K562 (cell line): Measurements from ENCODE around the gene GNA14. TPM values are rescaled to one million over a fixed set of nuclear protein-coding genes. Genes with fewer than 3 reads are reported as not detected.

Source experiments
- ATAC-seq: fragments of 200-7000 bp; cut with Tn5 transposase; 3 replicates; pipeline ENCODE4 v1.9.1; 2020; ENCODE audit warnings: moderate library complexity
- BruUV-seq: library from RNA; stranded (reverse); fragments of 400-500 nt; replicated peaks from 2 replicates; lab custom pipeline; 2021; lab: Mats Ljungman, UMichigan
- CTCF ChIA-PET: fragments of 300-600 bp; formaldehyde crosslinking; extraction: SDS; loops from one replicate; lab custom pipeline; 2021; ENCODE audit warnings: low intra/inter-chr PET ratio; lab: Yijun Ruan, JAX
- POLR2A ChIA-PET: fragments of 300-600, 350-650 bp; sonication (Branson Sonifier 250); formaldehyde crosslinking; extraction: SDS; loops from one replicate; lab custom pipeline; 2021; ENCODE audit warnings: antibody characterized with exemption, inconsistent platforms; lab: Yijun Ruan, JAX
- DNase-seq, 4 experiments: peaks; one replicate each; pipeline versions ENCODE4 v3.0.0 to v3.0.0-alpha.2; 2011 to 2018; ENCODE audit warnings: low spot score in 3 of 4, mixed read lengths in 3 of 4; ENCODE audit errors: extremely low read depth in 1 of 4
- FAIRE-seq: peaks from 2 replicates; lab custom pipeline; 2011; peaks lifted over from hg19 to GRCh38; lab: Jason Lieb, UNC
- H2AFZ ChIP-seq: 2 replicates; pipeline ENCODE4 v1.6.0; 2011; ENCODE audit warnings: low read depth, low read length, control low read depth, inconsistent platforms
- H3K27ac ChIP-seq: fragments of 200-600 bp; 3 replicates; pipeline ENCODE4 v1.8.0; 2011; ENCODE audit warnings: low read depth, mild to moderate bottlenecking, control low read depth, inconsistent platforms, low read length, moderate library complexity, mixed read lengths; ENCODE audit errors: extremely low read depth
- H3K27me3 ChIP-seq, 2 experiments: fragments of 300-600 bp in 1 of 2; 2 replicates in 1 of 2; 3 replicates in 1 of 2; pipeline versions ENCODE4 v1.6.0 to v1.8.0; 2011; ENCODE audit warnings: inconsistent platforms in 2 of 2, low read length in 2 of 2, mild to moderate bottlenecking in 1 of 2, mixed read lengths in 1 of 2, moderate library complexity in 1 of 2; ENCODE audit not compliant: control insufficient read depth in 2 of 2, insufficient read depth in 2 of 2
- H3K36me3 ChIP-seq: fragments of 300-600 bp; 3 replicates; pipeline ENCODE4 v1.8.0; 2011; ENCODE audit warnings: mild to moderate bottlenecking, low read length, inconsistent platforms; ENCODE audit not compliant: control insufficient read depth, insufficient read depth
- H3K4me1 ChIP-seq, 2 experiments: fragments of 200-600 bp in 1 of 2; replicated peaks in 1 of 2; 2 replicates in 1 of 2; 3 replicates in 1 of 2; pipeline versions ENCODE4 v1.5.1 to v1.8.0; 2011; ENCODE audit warnings: inconsistent platforms in 2 of 2, low read length in 2 of 2, mild to moderate bottlenecking in 1 of 2, mixed read lengths in 1 of 2, moderate library complexity in 1 of 2; ENCODE audit not compliant: control insufficient read depth in 2 of 2, insufficient read depth in 2 of 2
- H3K4me2 ChIP-seq: 2 replicates; pipeline ENCODE4 v1.6.1; 2011; ENCODE audit warnings: low read length, control low read depth, inconsistent platforms, mixed read lengths; ENCODE audit not compliant: insufficient read depth
- H3K4me3 ChIP-seq: fragments of 200-600 bp; sonication (generic), shearing (Covaris generic); 2 replicates; pipeline ENCODE4 v1.5.1; 2016; ENCODE audit warnings: control low read depth, inconsistent platforms
- H3K79me2 ChIP-seq: fragments of 200-600 bp; 3 replicates; pipeline ENCODE4 v1.8.0; 2011; ENCODE audit warnings: low read length, inconsistent platforms; ENCODE audit not compliant: control insufficient read depth, insufficient read depth
- H3K9ac ChIP-seq, 2 experiments: 2 replicates each; pipeline versions ENCODE4 v1.6.0 to v1.6.1; 2011; ENCODE audit warnings: low read depth in 2 of 2, low read length in 2 of 2, control low read depth in 1 of 2, inconsistent platforms in 1 of 2, mild to moderate bottlenecking in 1 of 2, mixed read lengths in 1 of 2; ENCODE audit not compliant: insufficient read depth in 1 of 2
- H3K9me1 ChIP-seq: one replicate; pipeline ENCODE4 v1.6.0; 2011; ENCODE audit warnings: inconsistent platforms, mild to moderate bottlenecking, low read length, moderate library complexity; ENCODE audit not compliant: control insufficient read depth, insufficient read depth
- H3K9me3 ChIP-seq: replicated peaks from 2 replicates; pipeline ENCODE4 v1.5.1; 2011; ENCODE audit warnings: low read depth, low read length, inconsistent platforms; ENCODE audit not compliant: control insufficient read depth, insufficient read depth
- H4K20me1 ChIP-seq: replicated peaks from 2 replicates; pipeline ENCODE4 v1.6.1; 2011; ENCODE audit warnings: low read length, inconsistent platforms, mixed read lengths; ENCODE audit not compliant: control insufficient read depth, insufficient read depth
- CREB3 ChIP-seq: fragments of 450-650 bp; conservative IDR thresholded peaks from 2 replicates; pipeline ENCODE4 v1.6.1; 2016; ENCODE audit warnings: missing genetic modification characterization, low read depth, mild to moderate bottlenecking, missing compliant biosample characterization, moderate library complexity
- ID3 ChIP-seq, 2 experiments: fragments of 250-450 bp in 1 of 2; fragments of 450-650 bp in 1 of 2; sonication (Bioruptor Pico) in 1 of 2; IDR thresholded peaks; 2 replicates each; pipeline versions ENCODE4 v1.6.1 to v1.8.0; 2016 to 2021; ENCODE audit warnings: mild to moderate bottlenecking in 2 of 2, moderate library complexity in 2 of 2, missing compliant biosample characterization in 1 of 2, missing genetic modification characterization in 1 of 2
- KLF10 ChIP-seq: fragments of 250-450 bp; sonication (Bioruptor Pico); IDR thresholded peaks from 2 replicates; pipeline ENCODE4 v1.6.1; 2021; ENCODE audit warnings: matching md5 sums
- KLF6 ChIP-seq: fragments of 250-450 bp; sonication (Bioruptor Pico); IDR thresholded peaks from 2 replicates; pipeline ENCODE4 v1.4.0; 2020; ENCODE audit warnings: mild to moderate bottlenecking, moderate library complexity, borderline replicate concordance
- NCOR1 ChIP-seq: fragments of 450-650 bp; IDR thresholded peaks from 2 replicates; pipeline ENCODE4 v1.6.1; 2016; ENCODE audit warnings: mild to moderate bottlenecking, moderate library complexity
- NR1H2 ChIP-seq: sonication (generic); formaldehyde crosslinking; IDR thresholded peaks from 2 replicates; pipeline ENCODE4 v1.4.0; 2020; ENCODE audit warnings: mild to moderate bottlenecking, missing genetic modification reagents
- RBM17 ChIP-seq: fragments of 200-400 bp; formaldehyde crosslinking; IDR thresholded peaks from 2 replicates; pipeline ENCODE4 v1.6.1; 2017; ENCODE audit warnings: low read depth, mild to moderate bottlenecking, low read length, borderline replicate concordance
- SNAPC5 ChIP-seq: fragments of 250-450 bp; sonication (Bioruptor Pico); IDR thresholded peaks from 2 replicates; pipeline ENCODE4 v1.8.0; 2021; ENCODE audit warnings: moderate library complexity, mild to moderate bottlenecking, inconsistent platforms
- SRSF3 ChIP-seq: fragments of 200-400 bp; formaldehyde crosslinking; IDR thresholded peaks from 2 replicates; pipeline ENCODE4 v1.6.1; 2016; ENCODE audit warnings: mild to moderate bottlenecking, low read length, moderate library complexity; ENCODE audit not compliant: insufficient read depth
- YY1 ChIP-seq, 3 experiments: IDR thresholded peaks; 2 replicates each; pipeline ENCODE4 v1.6.1; 2011; ENCODE audit warnings: low read length in 2 of 3, mild to moderate bottlenecking in 2 of 3, moderate library complexity in 2 of 3, borderline replicate concordance in 1 of 3, control low read depth in 1 of 3, low read depth in 1 of 3; ENCODE audit not compliant: insufficient read depth in 3 of 3, insufficient replicate concordance in 2 of 3, control insufficient read depth in 1 of 3, insufficient read length in 1 of 3; ENCODE audit errors: extremely low read depth in 1 of 3
- ZMIZ1 ChIP-seq, 2 experiments: fragments of 150-350 bp in 1 of 2; IDR thresholded peaks; 2 replicates each; pipeline ENCODE4 v1.6.1; 2012 to 2016; ENCODE audit warnings: low read depth in 2 of 2, low read length in 2 of 2, mild to moderate bottlenecking in 1 of 2, moderate library complexity in 1 of 2
- ZNF717 ChIP-seq: fragments of 250-450 bp; sonication (Bioruptor Pico); IDR thresholded peaks from 2 replicates; pipeline ENCODE4 v1.5.0; 2021
- ZNF79 ChIP-seq: fragments of 250-450 bp; sonication (Bioruptor Pico); IDR thresholded peaks from 2 replicates; pipeline ENCODE4 v1.4.0; 2020; ENCODE audit warnings: low read depth, mild to moderate bottlenecking, moderate library complexity
- WGBS: fragments of 100-300 bp; shearing (Covaris generic); methylation state at CpG from one replicate; pipeline ENCODE4 v1.1.6; 2016; ENCODE audit warnings: low coverage, mixed read lengths; ENCODE audit not compliant: insufficient coverage; ENCODE audit errors: missing lambda C conversion rate; 5-methylcytosine and 5-hydroxymethylcytosine counted together
- in situ Hi-C: fragments of 300-500 bp; cut with MboI; formaldehyde crosslinking; loops from 4 replicates; pipeline ENCODE4 v1.15.0; 2018; ENCODE audit warnings: inconsistent platforms, mixed read lengths
- intact Hi-C: fragments of 100-400 bp; cut with micrococcal nuclease; formaldehyde crosslinking; loops from 2 replicates; pipeline ENCODE4 v1.14.2; 2022
- polyA plus RNA-seq, 8 experiments: library from polyadenylated mRNA; depleted of rRNA in 4 of 8; stranded (reverse) in 5 of 8; unstranded in 3 of 8; fragments of >200 nt; fragmentation: Nextera tagmentation in 2 of 8; fragmentation: Illumina TruSeq in 1 of 8; extraction: Ambion mirVana in 2 of 8; extraction: Trizol in 1 of 8; gene quantifications; 2 replicates each; pipeline versions ENCODE4 v1.2.1 to v1.2.3, GENCODE V29; 2011 to 2014; ENCODE audit warnings: inconsistent platforms in 1 of 8, missing spikeins in 1 of 8
- total RNA-seq, 7 experiments: library from RNA; depleted of rRNA in 6 of 7; stranded (reverse); fragments of >200 nt in 6 of 7; fragmentation: Illumina TruSeq in 2 of 7; extraction: Trizol in 2 of 7; gene quantifications; 2 replicates each; pipeline versions ENCODE4 v1.2.1 to v1.2.3, GENCODE V29; 2011 to 2021; ENCODE audit warnings: low replicate concordance in 1 of 7

Gene GNA14
- total and polyA plus RNA-seq, 9 of the 15 experiments (the other 6 are each of a cell fraction or from before 2014, with no cell fraction given), result 0.03 to 0.11 (median 0.03) TPM; not detected in 6

- TF ChIP-seq ZMIZ1 (IDR thresholded peaks at IDR 0.05; ENCODE audit: low read depth in 2 of 2, low read length in 2 of 2), result no peak
These were observed 86.6 kb downstream of the GNA14 start (continued) for GRCh38 chr9:77561331-77562018.

GRCh38 chr9:77556396-77556795 is 91.7 kb downstream of the GNA14 start:
- CTCF ChIA-PET, result no interaction called here
- DNase-seq, result no peak
- no peak for TF ChIP-seq SNAPC5 (CRISPR knock-in tag)
- TF ChIP-seq ZNF717 (CRISPR knock-in tag), result no peak
- TF ChIP-seq ID3 (CRISPR knock-in tag; IDR thresholded peaks at IDR 0.05), result no peak
- no peak for TF ChIP-seq ID3 (tag; IDR thresholded peaks at IDR 0.05)
- TF ChIP-seq KLF6 (CRISPR knock-in tag), result no peak
- no peak for TF ChIP-seq SRSF3
- TF ChIP-seq ZNF79, result no peak
- no peak for TF ChIP-seq RBM17
- no peak for TF ChIP-seq KLF10 (CRISPR knock-in tag)
- TF ChIP-seq NCOR1, result no peak
- TF ChIP-seq YY1 (IDR thresholded peaks at IDR 0.05; ENCODE audit: borderline replicate concordance in 1 of 3, control insufficient read depth in 1 of 3, extremely low read depth in 1 of 3, insufficient read depth in 3 of 3, insufficient read length in 1 of 3, insufficient replicate concordance in 2 of 3, low read depth in 1 of 3, low read length in 2 of 3), result no peak
- TF ChIP-seq CREB3 (tag), result no peak
- TF ChIP-seq NR1H2 (CRISPR knock-in tag), result no peak

More at GRCh38 chr9:77556396-77556795, 91.7 kb downstream of the GNA14 start:
- BruUV-seq, result no TSS peak
- no peak overlapping the region for H3K4me2 ChIP-seq
- H3K4me3 ChIP-seq, result no peak overlapping the region
- no peaks in the 10 kb centered on the region for H3K27me3 ChIP-seq
- no peak overlapping the region for H3K9ac ChIP-seq
- no peaks in the 10 kb centered on the region for H3K9me3 ChIP-seq
- H3K27ac ChIP-seq, result no peak overlapping the region
- H3K9me1 ChIP-seq, result no peaks in the 10 kb centered on the region
- H3K79me2 ChIP-seq, result no peaks in the 10 kb centered on the region
- no peaks in the 10 kb centered on the region for H3K4me1 ChIP-seq
- no peaks in the 10 kb centered on the region for H3K36me3 ChIP-seq
- no CpG with 5 or more reads among the region's 1 CpG for whole genome bisulfite sequencing
- no peak overlapping the region for H2AFZ ChIP-seq
- POLR2A ChIA-PET, result interaction anchor here (0.6 kb wide), 1 partner anchor 679 kb away, joined by 3 read pairs; no protein-coding TSS in a partner anchor
- no peak for FAIRE-seq
- in situ Hi-C loops (no loop called here), intact Hi-C loops (no loop called here)
- no peak for ATAC-seq
- no peaks in the 10 kb centered on the region for H4K20me1 ChIP-seq
